GM12878 (cell line): ENCODE results near the gene REPS2. TPM values are rescaled to one million over a fixed set of nuclear protein-coding genes. Genes with fewer than 3 reads are reported as not detected.

Experiments
- ATAC-seq: fragments of 200-7000 bp; cut with Tn5 transposase; 3 replicates; pipeline ENCODE4 v1.9.1; 2020; ENCODE audit warnings: mild to moderate bottlenecking, moderate library complexity
- BruUV-seq: library from RNA; stranded (reverse); fragments of 400-500 nt; replicated peaks from 2 replicates; lab custom pipeline; 2021; lab: Mats Ljungman, UMichigan
- CTCF ChIA-PET: fragments of 300-600 bp; sonication (Branson Sonifier 250); formaldehyde crosslinking; extraction: SDS; loops from one replicate; lab custom pipeline; 2021; ENCODE audit warnings: inconsistent platforms; lab: Yijun Ruan, JAX
- POLR2A ChIA-PET: fragments of 350-600 bp; formaldehyde crosslinking; extraction: SDS; loops from one replicate; lab custom pipeline; 2021; ENCODE audit warnings: inconsistent platforms; lab: Charles Lee
- RAD21 ChIA-PET: fragments of 300-600 bp; sonication (Branson Sonifier 250); formaldehyde crosslinking; loops from one replicate; lab custom pipeline; 2023; ENCODE audit warnings: antibody characterized with exemption; ENCODE audit not compliant: unreplicated experiment; lab: Charles Lee
- SMC1A ChIA-PET: fragments of 300-600 bp; sonication (Branson Sonifier 250); formaldehyde crosslinking; loops from one replicate; lab custom pipeline; 2023; ENCODE audit not compliant: unreplicated experiment, uncharacterized antibody; lab: Charles Lee
- DNase-seq: peaks from one replicate; pipeline ENCODE4 v3.0.0-alpha.2; 2011; ENCODE audit warnings: low read depth, low spot score
- FAIRE-seq: peaks from 3 replicates; lab custom pipeline; 2011; peaks lifted over from hg19 to GRCh38; lab: Jason Lieb, UNC
- H2AFZ ChIP-seq: 2 replicates; pipeline ENCODE4 v1.6.0; 2011; ENCODE audit warnings: low read depth, low read length, control low read depth; ENCODE audit not compliant: control insufficient read depth
- H3K27ac ChIP-seq: 2 replicates; pipeline ENCODE4 v1.5.1; 2011; ENCODE audit warnings: control low read depth; ENCODE audit not compliant: control insufficient read depth, insufficient read depth
- H3K27me3 ChIP-seq, 2 experiments: replicated peaks in 1 of 2; 2 replicates each; pipeline versions ENCODE4 v1.6.0 to v1.6.1; 2011; ENCODE audit warnings: low read length in 1 of 2; ENCODE audit not compliant: control insufficient read depth in 2 of 2, insufficient read depth in 2 of 2
- H3K36me3 ChIP-seq, 2 experiments: 2 replicates each; pipeline ENCODE4 v1.5.1; 2011; ENCODE audit warnings: low read length in 1 of 2; ENCODE audit not compliant: control insufficient read depth in 2 of 2, insufficient read depth in 2 of 2
- H3K4me1 ChIP-seq: 2 replicates; pipeline ENCODE4 v1.6.1; 2011; ENCODE audit warnings: mild to moderate bottlenecking, low read length, moderate library complexity, mixed read lengths; ENCODE audit not compliant: control insufficient read depth, insufficient read depth
- H3K4me2 ChIP-seq: 2 replicates; pipeline ENCODE4 v1.6.0; 2011; ENCODE audit warnings: control low read depth; ENCODE audit not compliant: control insufficient read depth, insufficient read depth
- H3K4me3 ChIP-seq: fragments of 200-600 bp; sonication (generic); 2 replicates; pipeline ENCODE4 v1.5.1; 2016
- H3K79me2 ChIP-seq: 2 replicates; pipeline ENCODE4 v1.6.0; 2011; ENCODE audit warnings: low read length; ENCODE audit not compliant: control insufficient read depth, insufficient read depth
- H3K9ac ChIP-seq: 2 replicates; pipeline ENCODE4 v1.8.0; 2011; ENCODE audit warnings: low read length, control low read depth, mixed read lengths; ENCODE audit not compliant: control insufficient read depth, insufficient read depth
- H3K9me3 ChIP-seq: replicated peaks from 3 replicates; pipeline ENCODE4 v1.5.1; 2011; ENCODE audit warnings: mild to moderate bottlenecking, low read length; ENCODE audit not compliant: control insufficient read depth, insufficient read depth
- H4K20me1 ChIP-seq: 2 replicates; pipeline ENCODE4 v1.6.0; 2011; ENCODE audit not compliant: control insufficient read depth, insufficient read depth
- CHD1 ChIP-seq: IDR thresholded peaks from 2 replicates; pipeline ENCODE4 v1.6.1; 2012; ENCODE audit warnings: low read depth, low read length, improper control_type of control experiment
- CREM ChIP-seq: IDR thresholded peaks from 2 replicates; pipeline ENCODE4 v1.6.1; 2014; ENCODE audit warnings: antibody characterized with exemption, low read depth
- DPF2 ChIP-seq: fragments of 450-650 bp; IDR thresholded peaks from 2 replicates; pipeline ENCODE4 v1.6.1; 2017; ENCODE audit warnings: mild to moderate bottlenecking
- EGR1 ChIP-seq, 2 experiments: IDR thresholded peaks; 1 replicate in 1 of 2; 2 replicates in 1 of 2; pipeline ENCODE4 v1.6.1; 2011 to 2012; ENCODE audit warnings: low read depth in 2 of 2, low read length in 2 of 2, borderline replicate concordance in 1 of 2, mild to moderate bottlenecking in 1 of 2, moderate library complexity in 1 of 2
- IKZF1 ChIP-seq: fragments of 450-650 bp; conservative IDR thresholded peaks from 2 replicates; pipeline ENCODE4 v1.6.1; 2017; ENCODE audit warnings: antibody characterized with exemption, mild to moderate bottlenecking
- POLR2AphosphoS2 ChIP-seq: IDR thresholded peaks from 2 replicates; pipeline ENCODE4 v1.6.1; 2011; ENCODE audit warnings: low read depth, mild to moderate bottlenecking, low read length, improper control_type of control experiment, moderate library complexity
- RCOR1 ChIP-seq: conservative IDR thresholded peaks from 2 replicates; pipeline ENCODE4 v1.6.1; 2012; ENCODE audit warnings: low read depth, low read length, improper control_type of control experiment
- RUNX3 ChIP-seq: IDR thresholded peaks from 2 replicates; pipeline ENCODE4 v1.6.1; 2012; ENCODE audit warnings: low read length, inconsistent platforms
- SIX5 ChIP-seq: IDR thresholded peaks from 2 replicates; pipeline ENCODE4 v1.6.1; 2011; ENCODE audit warnings: mild to moderate bottlenecking, low read depth, low read length, moderate library complexity; ENCODE audit not compliant: severe bottlenecking
- SMAD5 ChIP-seq: IDR thresholded peaks from 2 replicates; pipeline ENCODE4 v1.6.1; 2016; ENCODE audit warnings: antibody characterized with exemption, low read depth
- SREBF2 ChIP-seq: IDR thresholded peaks from 2 replicates; pipeline ENCODE4 v1.6.1; 2012; ENCODE audit warnings: mild to moderate bottlenecking, low read length
- STAT1 ChIP-seq: fragments of 450-650 bp; conservative IDR thresholded peaks from 2 replicates; pipeline ENCODE4 v1.6.1; 2014; ENCODE audit warnings: antibody characterized with exemption, mild to moderate bottlenecking
- TARDBP ChIP-seq: IDR thresholded peaks from 2 replicates; pipeline ENCODE4 v1.6.1; 2016; ENCODE audit warnings: borderline replicate concordance
- ZSCAN29 ChIP-seq: fragments of 450-650 bp; IDR thresholded peaks from 2 replicates; pipeline ENCODE4 v1.6.1; 2017; ENCODE audit warnings: mild to moderate bottlenecking, moderate library complexity
- WGBS: methylation state at CpG from one replicate; pipeline ENCODE4 v1.1.6; 2016; ENCODE audit warnings: low lambda C conversion rate; ENCODE audit not compliant: insufficient replicate concordance, insufficient coverage; ENCODE audit errors: missing lambda C conversion rate; 5-methylcytosine and 5-hydroxymethylcytosine counted together
- in situ Hi-C: fragments of 300-500 bp; cut with MboI; formaldehyde crosslinking; loops from 9 replicates; pipeline ENCODE4 v1.14.3; 2018; ENCODE audit warnings: mixed read lengths
- intact Hi-C: fragments of 100-400 bp; cut with micrococcal nuclease; formaldehyde crosslinking; loops from one replicate; pipeline ENCODE4 v1.14.2; 2022; ENCODE audit not compliant: unreplicated experiment
- polyA plus RNA-seq, 11 experiments: library from polyadenylated mRNA; depleted of rRNA in 4 of 11; unstranded in 6 of 11; stranded (reverse) in 5 of 11; fragments of >200 nt; fragmentation: Nextera tagmentation in 4 of 11; fragmentation: Illumina TruSeq in 1 of 11; extraction: Ambion mirVana in 4 of 11; extraction: Trizol in 1 of 11; gene quantifications; 1 replicate in 1 of 11; 2 replicates in 10 of 11; pipeline versions ENCODE4 v1.2.1 to v1.2.3, GENCODE V29; 2011 to 2016; ENCODE audit warnings: inconsistent platforms in 2 of 11, missing spikeins in 2 of 11, low read depth in 1 of 11
- total RNA-seq, 4 experiments: library from RNA; depleted of rRNA in 3 of 4; stranded (reverse); fragments of >200 nt in 3 of 4; fragmentation: Illumina TruSeq in 1 of 4; extraction: Trizol in 1 of 4; gene quantifications; 2 replicates each; pipeline versions ENCODE4 v1.2.1 to v1.2.3, GENCODE V29; 2013 to 2021
- TF ChIP-seq, protein P1 (sequence below): fragments of 450-650 bp; IDR thresholded peaks from 2 replicates; pipeline ENCODE4 v1.6.1; 2014; ENCODE audit warnings: mild to moderate bottlenecking
- TF ChIP-seq, protein P2 (sequence below), 3 experiments: IDR thresholded peaks in 2 of 3; conservative IDR thresholded peaks in 1 of 3; 2 replicates each; pipeline ENCODE4 v1.5.1; 2011; ENCODE audit warnings: low read depth in 3 of 3, low read length in 3 of 3, mild to moderate bottlenecking in 3 of 3, control low read depth in 2 of 3, moderate library complexity in 2 of 3, inconsistent platforms in 1 of 3, mixed read lengths in 1 of 3; ENCODE audit not compliant: control insufficient read depth in 2 of 3, insufficient read depth in 1 of 3; ENCODE audit errors: extremely low read depth in 1 of 3

Gene REPS2
- total and polyA plus RNA-seq, 10 of the 15 experiments (the other 5 are each of a cell fraction or from before 2014, with no cell fraction given), result 2.1 to 6.8 (median 3.9) TPM

DNA sequence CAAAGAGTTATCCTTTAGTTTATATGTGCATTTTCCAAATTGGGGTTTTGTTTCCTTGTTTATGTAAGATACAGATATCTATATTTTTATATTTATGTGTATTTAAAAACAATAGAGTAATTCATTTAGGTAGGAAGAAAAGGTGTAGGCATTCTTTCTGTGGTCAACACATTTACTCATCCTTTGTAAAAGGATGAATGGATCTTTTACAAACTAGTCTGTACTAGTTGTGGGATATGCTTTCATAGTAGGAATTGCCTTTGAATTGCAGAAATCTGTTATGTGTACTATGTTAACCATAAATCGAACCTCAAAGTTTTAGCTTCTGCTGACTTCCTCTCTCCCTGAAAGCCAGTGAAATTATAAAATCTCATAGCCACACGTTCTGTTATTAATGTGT lies 128.5 kb downstream of the REPS2 start:
- SMC1A ChIA-PET, result no interaction called here
- no TSS peak for BruUV-seq
- Histone ChIP-seq H3K9me3 (no peaks in the 10 kb centered on the region), H4K20me1 (no peaks in the 10 kb centered on the region), H3K79me2 (no peaks in the 10 kb centered on the region), H3K27me3 (peaks cover 0 to 3% of the 10 kb centered on the region in 2 experiments; a peak in 3 of 4 replicates), H3K27ac (no peak overlapping the region), H3K4me1 (no peaks in the 10 kb centered on the region), H3K9ac (no peak overlapping the region), H2AFZ (no peak overlapping the region), H3K4me2 (no peak overlapping the region), H3K36me3 (no peaks in the 10 kb centered on the region), H3K4me3 (no peak overlapping the region)
- ATAC-seq (no peak), FAIRE-seq (no peak), DNase-seq (no peak)
- RAD21 ChIA-PET, result no interaction called here
- POLR2A ChIA-PET, result no interaction called here
- WGBS, result 0% methylated on average over 2 of the region's 2 CpGs
- in situ Hi-C loops (no loop called here), intact Hi-C loops (no loop called here)
- CTCF ChIA-PET, result interaction anchor here (1.3 to 1.4 kb wide), 2 partner anchors 12 to 27 kb away, joined by 3 read pairs; no protein-coding TSS in a partner anchor
- no peak for TF ChIP-seq STAT1
- TF ChIP-seq POLR2AphosphoS2, result no peak
- no peak for TF ChIP-seq CREM
- TF ChIP-seq ZSCAN29, result no peak
- TF ChIP-seq SMAD5, result no peak
- no peak for TF ChIP-seq DPF2
- TF ChIP-seq EGR1 (IDR thresholded peaks at IDR 0.05; ENCODE audit: borderline replicate concordance in 1 of 2, low read depth in 2 of 2, low read length in 2 of 2), result no peak
- TF ChIP-seq, protein P1, sequence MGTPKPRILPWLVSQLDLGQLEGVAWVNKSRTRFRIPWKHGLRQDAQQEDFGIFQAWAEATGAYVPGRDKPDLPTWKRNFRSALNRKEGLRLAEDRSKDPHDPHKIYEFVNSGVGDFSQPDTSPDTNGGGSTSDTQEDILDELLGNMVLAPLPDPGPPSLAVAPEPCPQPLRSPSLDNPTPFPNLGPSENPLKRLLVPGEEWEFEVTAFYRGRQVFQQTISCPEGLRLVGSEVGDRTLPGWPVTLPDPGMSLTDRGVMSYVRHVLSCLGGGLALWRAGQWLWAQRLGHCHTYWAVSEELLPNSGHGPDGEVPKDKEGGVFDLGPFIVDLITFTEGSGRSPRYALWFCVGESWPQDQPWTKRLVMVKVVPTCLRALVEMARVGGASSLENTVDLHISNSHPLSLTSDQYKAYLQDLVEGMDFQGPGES, result no peak
- TF ChIP-seq RUNX3, result no peak
- no peak for TF ChIP-seq SREBF2
- TF ChIP-seq, protein P2, sequence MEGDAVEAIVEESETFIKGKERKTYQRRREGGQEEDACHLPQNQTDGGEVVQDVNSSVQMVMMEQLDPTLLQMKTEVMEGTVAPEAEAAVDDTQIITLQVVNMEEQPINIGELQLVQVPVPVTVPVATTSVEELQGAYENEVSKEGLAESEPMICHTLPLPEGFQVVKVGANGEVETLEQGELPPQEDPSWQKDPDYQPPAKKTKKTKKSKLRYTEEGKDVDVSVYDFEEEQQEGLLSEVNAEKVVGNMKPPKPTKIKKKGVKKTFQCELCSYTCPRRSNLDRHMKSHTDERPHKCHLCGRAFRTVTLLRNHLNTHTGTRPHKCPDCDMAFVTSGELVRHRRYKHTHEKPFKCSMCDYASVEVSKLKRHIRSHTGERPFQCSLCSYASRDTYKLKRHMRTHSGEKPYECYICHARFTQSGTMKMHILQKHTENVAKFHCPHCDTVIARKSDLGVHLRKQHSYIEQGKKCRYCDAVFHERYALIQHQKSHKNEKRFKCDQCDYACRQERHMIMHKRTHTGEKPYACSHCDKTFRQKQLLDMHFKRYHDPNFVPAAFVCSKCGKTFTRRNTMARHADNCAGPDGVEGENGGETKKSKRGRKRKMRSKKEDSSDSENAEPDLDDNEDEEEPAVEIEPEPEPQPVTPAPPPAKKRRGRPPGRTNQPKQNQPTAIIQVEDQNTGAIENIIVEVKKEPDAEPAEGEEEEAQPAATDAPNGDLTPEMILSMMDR (IDR thresholded peaks at IDR 0.05 in 2 of 3, conservative IDR thresholded peaks at IDR 0.05 in 1 of 3; ENCODE audit: control insufficient read depth in 2 of 3, extremely low read depth in 1 of 3, insufficient read depth in 1 of 3, low read depth in 3 of 3, low read length in 3 of 3), result no peak
- TF ChIP-seq CHD1, result no peak
- TF ChIP-seq RCOR1, result no peak
- no peak for TF ChIP-seq SIX5
- no peak for TF ChIP-seq IKZF1
- no peak for TF ChIP-seq TARDBP
